ENCODE results near the gene STK33.

The STK33 gene

GRCh38 chr11:8596504-8597046 lies 2.5 kb upstream of the STK33 start:
- DNase-seq (ENCODE audit: low read depth in 2 of 2) = peak in 1 of 2 donors; percentile 29
- TF ChIP-seq CTCF (IDR thresholded peaks at IDR 0.05; ENCODE audit: low read depth, low read length) = no peak

GRCh38 chr11:8593455-8593854 lies 573 bp downstream of the STK33 start:
- H3K4me3 ChIP-seq (replicated peaks in 1 of 2; ENCODE audit: low read depth in 2 of 2, low read length in 2 of 2) = peak overlapping the region in 1 of 2 donors; percentile 57
- DNase-seq (ENCODE audit: low read depth in 2 of 2) = no peak
- no peak for TF ChIP-seq CTCF (IDR thresholded peaks at IDR 0.05; ENCODE audit: low read depth, low read length)

More at GRCh38 chr11:8596504-8597046, 2.5 kb upstream of the STK33 start:
- H3K4me3 ChIP-seq (replicated peaks in 1 of 2; ENCODE audit: low read depth in 2 of 2, low read length in 2 of 2) = no peak overlapping the region

GRCh38 chr11:8587915-8588314 lies 6.1 kb downstream of the STK33 start:
- no peak for TF ChIP-seq CTCF (IDR thresholded peaks at IDR 0.05; ENCODE audit: low read depth, low read length)
- no peak for DNase-seq (ENCODE audit: low read depth in 2 of 2)
- H3K4me3 ChIP-seq (replicated peaks in 1 of 2; ENCODE audit: low read depth in 2 of 2, low read length in 2 of 2) = no peak overlapping the region

- DNase-seq (ENCODE audit: low read depth in 2 of 2) = no peak
- no peak for TF ChIP-seq CTCF (IDR thresholded peaks at IDR 0.05; ENCODE audit: low read depth, low read length)
- H3K4me3 ChIP-seq (replicated peaks in 1 of 2; ENCODE audit: low read depth in 2 of 2, low read length in 2 of 2) = no peak overlapping the region
Measured at GRCh38 chr11:8586805-8587204, 7.2 kb downstream of the STK33 start.

- no peak overlapping the region for H3K4me3 ChIP-seq (replicated peaks in 1 of 2; ENCODE audit: low read depth in 2 of 2, low read length in 2 of 2)
- no peak for DNase-seq (ENCODE audit: low read depth in 2 of 2)
- no peak for TF ChIP-seq CTCF (IDR thresholded peaks at IDR 0.05; ENCODE audit: low read depth, low read length)
Measured at GRCh38 chr11:8586184-8586583, 7.8 kb downstream of the STK33 start.

GRCh38 chr11:8584511-8584910 lies 9.5 kb downstream of the STK33 start:
- DNase-seq (ENCODE audit: low read depth in 2 of 2) = no peak
- no peak for TF ChIP-seq CTCF (IDR thresholded peaks at IDR 0.05; ENCODE audit: low read depth, low read length)

GRCh38 chr11:8584082-8584481 lies 9.9 kb downstream of the STK33 start:
- no peak overlapping the region for H3K4me3 ChIP-seq (replicated peaks in 1 of 2; ENCODE audit: low read depth in 2 of 2, low read length in 2 of 2)
- peak in 1 of 2 donors; percentile 39 for DNase-seq (ENCODE audit: low read depth in 2 of 2)
- no peak for TF ChIP-seq CTCF (IDR thresholded peaks at IDR 0.05; ENCODE audit: low read depth, low read length)

More at GRCh38 chr11:8584511-8584910, 9.5 kb downstream of the STK33 start:
- H3K4me3 ChIP-seq (replicated peaks in 1 of 2; ENCODE audit: low read depth in 2 of 2, low read length in 2 of 2) = no peak overlapping the region
